A549 (cell line): ENCODE measurements around the gene PGA3.

ENCODE experiments used
- EP300 ChIP-seq, 2 experiments: fragments of >200 bp; sonication (Bioruptor Twin); formaldehyde crosslinking; IDR thresholded peaks; 2 replicates in 1 of 2; 3 replicates in 1 of 2; pipeline ENCODE4 v1.6.1; 2016 to 2017
- POLR2A ChIP-seq: IDR thresholded peaks from 2 replicates; pipeline ENCODE4 v1.6.1; 2012; ENCODE audit warnings: mild to moderate bottlenecking, low read length
- TF ChIP-seq, protein P1 (sequence below): fragments of >200 bp; sonication (Bioruptor Twin); formaldehyde crosslinking; IDR thresholded peaks from 3 replicates; pipeline ENCODE4 v1.5.1; 2016

DNA sequence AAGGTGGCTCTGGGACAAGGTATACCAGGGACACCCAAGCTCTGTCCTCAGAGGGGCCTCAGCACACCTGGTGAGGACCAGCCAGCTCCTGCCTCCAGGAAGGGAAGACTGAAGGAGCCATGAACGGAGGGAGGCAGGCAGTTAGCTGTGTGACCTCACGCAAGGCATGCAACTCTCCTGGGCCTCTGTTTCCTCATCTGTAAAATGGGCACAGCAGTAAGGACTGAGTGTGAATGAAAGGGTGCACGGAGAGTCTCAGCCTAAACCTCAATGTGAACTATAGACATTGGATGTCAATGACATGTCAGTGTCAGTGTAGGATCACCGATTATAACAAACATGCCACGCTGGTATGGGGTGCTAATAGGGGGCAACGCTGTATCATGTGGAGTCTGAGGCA lies 56.0 kb downstream of the PGA3 start:
- TF ChIP-seq EP300 (IDR thresholded peaks at IDR 0.05) (no peak), POLR2A (no peak)
- TF ChIP-seq, protein P1, sequence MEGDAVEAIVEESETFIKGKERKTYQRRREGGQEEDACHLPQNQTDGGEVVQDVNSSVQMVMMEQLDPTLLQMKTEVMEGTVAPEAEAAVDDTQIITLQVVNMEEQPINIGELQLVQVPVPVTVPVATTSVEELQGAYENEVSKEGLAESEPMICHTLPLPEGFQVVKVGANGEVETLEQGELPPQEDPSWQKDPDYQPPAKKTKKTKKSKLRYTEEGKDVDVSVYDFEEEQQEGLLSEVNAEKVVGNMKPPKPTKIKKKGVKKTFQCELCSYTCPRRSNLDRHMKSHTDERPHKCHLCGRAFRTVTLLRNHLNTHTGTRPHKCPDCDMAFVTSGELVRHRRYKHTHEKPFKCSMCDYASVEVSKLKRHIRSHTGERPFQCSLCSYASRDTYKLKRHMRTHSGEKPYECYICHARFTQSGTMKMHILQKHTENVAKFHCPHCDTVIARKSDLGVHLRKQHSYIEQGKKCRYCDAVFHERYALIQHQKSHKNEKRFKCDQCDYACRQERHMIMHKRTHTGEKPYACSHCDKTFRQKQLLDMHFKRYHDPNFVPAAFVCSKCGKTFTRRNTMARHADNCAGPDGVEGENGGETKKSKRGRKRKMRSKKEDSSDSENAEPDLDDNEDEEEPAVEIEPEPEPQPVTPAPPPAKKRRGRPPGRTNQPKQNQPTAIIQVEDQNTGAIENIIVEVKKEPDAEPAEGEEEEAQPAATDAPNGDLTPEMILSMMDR, result no peak
